ENCODE measurements around the gene KCNK13. TPM values are rescaled to one million over a fixed set of nuclear protein-coding genes. Genes with fewer than 3 reads are reported as not detected.

Gene KCNK13
- total RNA-seq, 1 experiment from 2014 or later: not detected

DNA sequence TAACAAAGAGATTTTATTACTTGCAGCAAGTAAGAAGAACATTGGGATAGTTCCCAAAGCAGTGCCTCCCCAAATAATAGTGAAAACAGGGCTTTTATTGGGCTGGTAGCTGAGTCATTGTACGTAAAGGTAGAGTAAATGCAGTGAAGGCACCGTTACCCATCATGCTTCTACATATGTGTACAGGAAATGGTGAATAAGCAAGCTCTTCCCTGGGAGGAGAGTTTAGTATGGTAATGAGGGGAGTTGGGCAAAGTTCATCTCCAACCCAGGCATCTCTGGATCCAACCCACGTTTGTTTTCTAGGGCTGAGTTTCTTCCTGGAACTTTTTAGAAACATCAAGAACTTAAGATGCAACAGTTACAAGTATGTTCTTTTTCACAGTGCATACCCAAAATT, 56.2 kb downstream of the KCNK13 start:
- no peak for ATAC-seq
- Histone ChIP-seq H3K27ac (ENCODE audit: low read length) (no peak overlapping the region), H3K36me3 (ENCODE audit: control insufficient read depth, insufficient read depth, low read length) (no peaks in the 10 kb centered on the region), H3K4me1 (ENCODE audit: control insufficient read depth, insufficient read depth, low read length) (no peaks in the 10 kb centered on the region), H3K4me3 (ENCODE audit: low read depth in 2 of 2, low read length in 2 of 2) (no peak overlapping the region), H3K9me3 (ENCODE audit: control insufficient read depth, insufficient read depth, low read depth, low read length) (no peaks in the 10 kb centered on the region), H3K27me3 (ENCODE audit: control insufficient read depth, insufficient read depth, low read length) (peaks cover 4% of the 10 kb centered on the region; the same call in 1 of the 2 replicates)
- DNase-seq (ENCODE audit: low read depth, low spot score): no peak
- intact Hi-C loops (cut with micrococcal nuclease; ENCODE audit: unreplicated experiment) (no loop called here), in situ Hi-C loops (cut with HindIII; ENCODE audit: low pct_unique_long_range_greater_than_20kb, low sequenced_read_pairs) (no loop called here)
- BruUV-seq (replicated peaks): no TSS peak
- TF ChIP-seq REST (IDR thresholded peaks at IDR 0.05; ENCODE audit: insufficient read depth in 1 of 2, low read depth in 2 of 2, low read length in 1 of 2): no peak
- no peak for TF ChIP-seq SIN3A (IDR thresholded peaks at IDR 0.05; ENCODE audit: borderline replicate concordance, insufficient read depth, low read depth, low read length)
- TF ChIP-seq, protein P1, sequence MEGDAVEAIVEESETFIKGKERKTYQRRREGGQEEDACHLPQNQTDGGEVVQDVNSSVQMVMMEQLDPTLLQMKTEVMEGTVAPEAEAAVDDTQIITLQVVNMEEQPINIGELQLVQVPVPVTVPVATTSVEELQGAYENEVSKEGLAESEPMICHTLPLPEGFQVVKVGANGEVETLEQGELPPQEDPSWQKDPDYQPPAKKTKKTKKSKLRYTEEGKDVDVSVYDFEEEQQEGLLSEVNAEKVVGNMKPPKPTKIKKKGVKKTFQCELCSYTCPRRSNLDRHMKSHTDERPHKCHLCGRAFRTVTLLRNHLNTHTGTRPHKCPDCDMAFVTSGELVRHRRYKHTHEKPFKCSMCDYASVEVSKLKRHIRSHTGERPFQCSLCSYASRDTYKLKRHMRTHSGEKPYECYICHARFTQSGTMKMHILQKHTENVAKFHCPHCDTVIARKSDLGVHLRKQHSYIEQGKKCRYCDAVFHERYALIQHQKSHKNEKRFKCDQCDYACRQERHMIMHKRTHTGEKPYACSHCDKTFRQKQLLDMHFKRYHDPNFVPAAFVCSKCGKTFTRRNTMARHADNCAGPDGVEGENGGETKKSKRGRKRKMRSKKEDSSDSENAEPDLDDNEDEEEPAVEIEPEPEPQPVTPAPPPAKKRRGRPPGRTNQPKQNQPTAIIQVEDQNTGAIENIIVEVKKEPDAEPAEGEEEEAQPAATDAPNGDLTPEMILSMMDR (IDR thresholded peaks at IDR 0.05): no peak
- no peak for TF ChIP-seq POLR2AphosphoS5 (IDR thresholded peaks at IDR 0.05; ENCODE audit: low read depth, low read length)
- TF ChIP-seq TCF7L2 (IDR thresholded peaks at IDR 0.05; ENCODE audit: low read depth, low read length): no peak
- ChIA-PET POLR2A (no interaction called here), CTCF (no interaction called here)

DNA sequence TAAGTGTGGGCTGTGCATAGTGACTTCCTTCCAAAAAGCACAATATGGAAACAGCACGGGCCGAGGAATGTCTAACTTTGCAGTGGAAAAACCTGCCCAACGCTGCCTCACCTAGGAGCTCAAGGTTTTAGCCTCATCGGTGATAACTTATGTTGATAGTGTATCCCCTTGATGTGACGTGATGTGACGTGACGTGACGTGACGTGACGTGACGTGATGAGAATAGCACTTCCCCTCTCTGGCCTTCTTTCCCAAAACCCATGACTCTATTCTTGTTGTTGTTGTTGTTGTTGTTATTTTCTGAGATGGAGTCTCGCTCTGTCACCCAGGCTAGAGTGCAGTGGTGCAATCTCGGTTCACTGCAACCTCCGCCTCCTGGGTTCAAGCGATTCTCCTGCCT, 64.5 kb downstream of the KCNK13 start:
- BruUV-seq (replicated peaks): no TSS peak
- H3K27ac ChIP-seq (ENCODE audit: low read length): no peak overlapping the region
- no peak for DNase-seq (ENCODE audit: low read depth, low spot score)
- H3K27me3 ChIP-seq (ENCODE audit: control insufficient read depth, insufficient read depth, low read length): no peaks in the 10 kb centered on the region
- ChIA-PET POLR2A (no interaction called here), CTCF (no interaction called here)
- in situ Hi-C loops (cut with HindIII; ENCODE audit: low pct_unique_long_range_greater_than_20kb, low sequenced_read_pairs) (no loop called here), intact Hi-C loops (cut with micrococcal nuclease; ENCODE audit: unreplicated experiment) (no loop called here)
- no peaks in the 10 kb centered on the region for H3K9me3 ChIP-seq (ENCODE audit: control insufficient read depth, insufficient read depth, low read depth, low read length)
- ATAC-seq: no peak
- TF ChIP-seq REST (IDR thresholded peaks at IDR 0.05; ENCODE audit: insufficient read depth in 1 of 2, low read depth in 2 of 2, low read length in 1 of 2) (no peak), POLR2AphosphoS5 (IDR thresholded peaks at IDR 0.05; ENCODE audit: low read depth, low read length) (no peak)
- H3K4me3 ChIP-seq (ENCODE audit: low read depth in 2 of 2, low read length in 2 of 2): no peak overlapping the region
- H3K36me3 ChIP-seq (ENCODE audit: control insufficient read depth, insufficient read depth, low read length): no peaks in the 10 kb centered on the region
- H3K4me1 ChIP-seq (ENCODE audit: control insufficient read depth, insufficient read depth, low read length): no peaks in the 10 kb centered on the region

Measured in Panc1 (cell line).